Endothelial cell of umbilical vein (primary cell): ENCODE data around the gene COL18A1. TPM values are rescaled to one million over a fixed set of nuclear protein-coding genes. Genes with fewer than 3 reads are reported as not detected.

Source experiments
- BruUV-seq: library from RNA; stranded (reverse); fragments of 400-500 nt; replicated peaks from 2 replicates; lab custom pipeline; 2021; lab: Mats Ljungman, UMichigan
- CTCF ChIA-PET: fragments of 300-600, 350-600 bp; sonication (Branson Sonifier 250); formaldehyde crosslinking; loops from one replicate; lab custom pipeline; 2021; ENCODE audit warnings: antibody characterized with exemption, inconsistent platforms; lab: Charles Lee
- POLR2A ChIA-PET: fragments of 300-600, 350-600 bp; sonication (Branson Sonifier 250); formaldehyde crosslinking; loops from one replicate; lab custom pipeline; 2021; ENCODE audit warnings: antibody characterized with exemption, inconsistent platforms; lab: Charles Lee
- DNase-seq: peaks from one replicate; pipeline ENCODE4 v3.0.0-alpha.2; 2011; ENCODE audit warnings: low read depth, low spot score
- FAIRE-seq: peaks from 2 replicates; lab custom pipeline; 2011; peaks lifted over from hg19 to GRCh38; lab: Jason Lieb, UNC
- H2AFZ ChIP-seq: 2 replicates; pipeline ENCODE4 v1.6.0; 2012; ENCODE audit warnings: low read depth, low read length, control low read depth, inconsistent platforms
- H3K27ac ChIP-seq: 2 replicates; pipeline ENCODE4 v1.5.1; 2011; ENCODE audit warnings: low read depth, mild to moderate bottlenecking, control low read depth, low read length, moderate library complexity; ENCODE audit not compliant: insufficient read depth
- H3K27me3 ChIP-seq, 2 experiments: 2 replicates each; pipeline versions ENCODE4 v1.6.0 to v1.6.1; 2011; ENCODE audit warnings: low read length in 2 of 2, mixed read lengths in 1 of 2; ENCODE audit not compliant: control insufficient read depth in 2 of 2, insufficient read depth in 2 of 2
- H3K36me3 ChIP-seq, 2 experiments: 2 replicates in 1 of 2; 3 replicates in 1 of 2; pipeline ENCODE4 v1.5.1; 2011; ENCODE audit warnings: low read length in 2 of 2, mild to moderate bottlenecking in 1 of 2, moderate library complexity in 1 of 2; ENCODE audit not compliant: control insufficient read depth in 2 of 2, insufficient read depth in 2 of 2; ENCODE audit errors: extremely low read depth in 1 of 2
- H3K4me1 ChIP-seq: 3 replicates; pipeline ENCODE4 v1.5.1; 2011; ENCODE audit warnings: mild to moderate bottlenecking, low read length; ENCODE audit not compliant: control insufficient read depth, insufficient read depth; ENCODE audit errors: extremely low read depth
- H3K4me2 ChIP-seq: 2 replicates; pipeline ENCODE4 v1.6.1; 2011; ENCODE audit warnings: low read length, control low read depth, mixed read lengths; ENCODE audit not compliant: insufficient read depth
- H3K4me3 ChIP-seq, 3 experiments: fragments of 200-600 bp in 1 of 3; sonication (generic), shearing (Covaris generic) in 1 of 3; replicated peaks in 1 of 3; 2 replicates each; pipeline ENCODE4 v1.5.1; 2011 to 2016; ENCODE audit warnings: control low read depth in 3 of 3, low read length in 3 of 3, mild to moderate bottlenecking in 2 of 3, inconsistent platforms in 1 of 3, low read depth in 1 of 3, moderate library complexity in 1 of 3; ENCODE audit not compliant: insufficient read depth in 1 of 3
- H3K79me2 ChIP-seq: 2 replicates; pipeline ENCODE4 v1.6.0; 2012; ENCODE audit warnings: low read length, inconsistent platforms; ENCODE audit not compliant: control insufficient read depth, insufficient read depth
- H3K9ac ChIP-seq: replicated peaks from 2 replicates; pipeline ENCODE3; 2011; ENCODE audit warnings: low read length, control low read depth; ENCODE audit not compliant: insufficient read depth; ENCODE audit errors: extremely low read depth
- H3K9me1 ChIP-seq: replicated peaks from 3 replicates; pipeline ENCODE4 v1.6.0; 2011; ENCODE audit warnings: mild to moderate bottlenecking, low read length; ENCODE audit not compliant: control insufficient read depth, insufficient read depth; ENCODE audit errors: extremely low read depth
- H3K9me3 ChIP-seq: replicated peaks from 2 replicates; pipeline ENCODE4 v1.5.1; 2012; ENCODE audit warnings: low read length, inconsistent platforms; ENCODE audit not compliant: control insufficient read depth, insufficient read depth
- H4K20me1 ChIP-seq: replicated peaks from 2 replicates; pipeline ENCODE3; 2011; ENCODE audit warnings: mild to moderate bottlenecking, low read length; ENCODE audit not compliant: control insufficient read depth, insufficient read depth; ENCODE audit errors: extremely low read depth
- EZH2 ChIP-seq: IDR thresholded peaks from 2 replicates; pipeline ENCODE4 v1.6.1; 2012; ENCODE audit warnings: borderline replicate concordance, low read depth, mild to moderate bottlenecking, moderate library complexity, low read length, inconsistent platforms; ENCODE audit not compliant: severe bottlenecking
- GATA2 ChIP-seq: IDR thresholded peaks from 2 replicates; pipeline ENCODE4 v1.7.0; 2011; ENCODE audit warnings: low read depth, mild to moderate bottlenecking, moderate library complexity, mixed read lengths, low read length; ENCODE audit not compliant: insufficient read length, insufficient read depth
- JUN ChIP-seq: IDR thresholded peaks from 2 replicates; pipeline ENCODE4 v1.6.1; 2011; ENCODE audit warnings: borderline replicate concordance, low read depth; ENCODE audit not compliant: insufficient read length, insufficient read depth
- MAX ChIP-seq: IDR thresholded peaks from 2 replicates; pipeline ENCODE4 v1.6.1; 2011; ENCODE audit not compliant: insufficient read depth, insufficient read length
- MYC ChIP-seq: IDR thresholded peaks from one replicate; pipeline ENCODE4 v1.6.1; 2011; ENCODE audit warnings: mild to moderate bottlenecking, low read depth, low read length
- POLR2AphosphoS5 ChIP-seq: IDR thresholded peaks from 2 replicates; pipeline ENCODE4 v1.6.1; 2012; ENCODE audit warnings: low read depth, mild to moderate bottlenecking, control low read depth, low read length, moderate library complexity; ENCODE audit not compliant: insufficient read depth
- dilution Hi-C: fragments of 300-500 bp; cut with MboI; formaldehyde crosslinking; loops from one replicate; pipeline ENCODE4 v1.15.0; 2019; ENCODE audit warnings: low sequenced_read_pairs; ENCODE audit not compliant: extremely low pct_ligation_motif_present
- intact Hi-C: fragments of 100-400 bp; cut with micrococcal nuclease; formaldehyde crosslinking; loops from one replicate; pipeline ENCODE4 v1.10.0; 2022
- polyA plus RNA-seq, 4 experiments: library from polyadenylated mRNA; depleted of rRNA in 3 of 4; stranded (reverse) in 3 of 4; unstranded in 1 of 4; fragments of >200 nt; gene quantifications; 2 replicates each; pipeline versions ENCODE4 v1.2.1 to v1.2.3, GENCODE V29; 2011 to 2012; ENCODE audit warnings: missing spikeins in 1 of 4
- total RNA-seq: library from RNA; stranded (reverse); gene quantifications from 2 replicates; pipeline ENCODE4 v1.2.3, GENCODE V29; 2021

The COL18A1 gene
- total and polyA plus RNA-seq, 2 donors (not counting 3 experiments of a cell fraction or from before 2014, with no cell fraction given), result 198 to 252 TPM

- no peak overlapping the region for H3K27ac ChIP-seq
- H3K4me1 ChIP-seq, result no peaks in the 10 kb centered on the region
- dilution Hi-C loops, result no loop called here
- TF ChIP-seq MAX, result no peak
- no peak for TF ChIP-seq JUN
- TF ChIP-seq GATA2, result no peak
- no peak for TF ChIP-seq POLR2AphosphoS5
- TF ChIP-seq MYC, result no peak
- TF ChIP-seq EZH2, result no peak
- intact Hi-C loops, result no loop called here
- H3K4me3 ChIP-seq, result no peak overlapping the region
- H3K79me2 ChIP-seq, result peaks cover 79% of the 10 kb centered on the region
- peaks cover 3% of the 10 kb centered on the region for H4K20me1 ChIP-seq
- no peak overlapping the region for H3K9ac ChIP-seq
- H2AFZ ChIP-seq, result no peak overlapping the region
- H3K36me3 ChIP-seq, result peaks cover 0 to 4% of the 10 kb centered on the region in 2 experiments
- DNase-seq, result no peak
- ChIA-PET CTCF (no interaction called here), POLR2A (no interaction called here)
- H3K27me3 ChIP-seq, result no peaks in the 10 kb centered on the region
- BruUV-seq, result no TSS peak
- no peak overlapping the region for H3K4me2 ChIP-seq
- no peaks in the 10 kb centered on the region for H3K9me3 ChIP-seq
- FAIRE-seq, result no peak
- H3K9me1 ChIP-seq, result no peaks in the 10 kb centered on the region
Measured at GRCh38 chr21:45421071-45421845, 16.3 kb downstream of the COL18A1 start.
